ENCODE data around the gene GRIK4. TPM values are rescaled to one million over a fixed set of nuclear protein-coding genes. Genes with fewer than 3 reads are reported as not detected.

The GRIK4 gene
- total and polyA plus RNA-seq, 2 donors (not counting 3 experiments of a cell fraction or from before 2014, with no cell fraction given), result 0.81 to 1.6 TPM

- FAIRE-seq, result no peak
- H3K79me2 ChIP-seq (ENCODE audit: control insufficient read depth, insufficient read depth, low read length), result no peaks in the 10 kb centered on the region
- POLR2A ChIA-PET, result no interaction called here
- intact Hi-C loops (cut with micrococcal nuclease) (no loop called here), dilution Hi-C loops (cut with MboI; ENCODE audit: extremely low pct_ligation_motif_present, low sequenced_read_pairs) (no loop called here)
- H3K4me3 ChIP-seq (replicated peaks in 1 of 3; ENCODE audit: insufficient read depth in 1 of 3, low read depth in 1 of 3, low read length in 3 of 3), result no peak overlapping the region
- no peak overlapping the region for H3K9ac ChIP-seq (replicated peaks; ENCODE audit: extremely low read depth, insufficient read depth, low read length)
- no peaks in the 10 kb centered on the region for H4K20me1 ChIP-seq (replicated peaks; ENCODE audit: control insufficient read depth, extremely low read depth, insufficient read depth, low read length)
- no peak for DNase-seq (ENCODE audit: low read depth, low spot score)
- no peak overlapping the region for H3K27ac ChIP-seq (ENCODE audit: insufficient read depth, low read depth, low read length)
- no peak overlapping the region for H3K4me2 ChIP-seq (ENCODE audit: insufficient read depth, low read length)
- H3K9me3 ChIP-seq (replicated peaks; ENCODE audit: control insufficient read depth, insufficient read depth, low read length), result no peaks in the 10 kb centered on the region
- no peaks in the 10 kb centered on the region for H3K36me3 ChIP-seq (ENCODE audit: control insufficient read depth in 2 of 2, extremely low read depth in 1 of 2, insufficient read depth in 2 of 2, low read length in 2 of 2)
- TF ChIP-seq FOS (IDR thresholded peaks at IDR 0.05; ENCODE audit: borderline replicate concordance, insufficient read depth, low read length) (no peak), JUN (IDR thresholded peaks at IDR 0.05; ENCODE audit: borderline replicate concordance, insufficient read depth, insufficient read length, low read depth) (no peak), MYC (IDR thresholded peaks at IDR 0.05; ENCODE audit: low read depth, low read length) (no peak), POLR2AphosphoS5 (IDR thresholded peaks at IDR 0.05; ENCODE audit: insufficient read depth, low read depth, low read length) (no peak), POLR2A (IDR thresholded peaks at IDR 0.05; ENCODE audit: low read depth, low read length) (no peak), GATA2 (IDR thresholded peaks at IDR 0.05; ENCODE audit: insufficient read depth, insufficient read length, low read depth, low read length) (no peak), CTCF (IDR thresholded peaks at IDR 0.05; ENCODE audit: extremely low read depth in 1 of 2, insufficient read depth in 1 of 2, low read depth in 1 of 2, low read length in 2 of 2) (no peak)
- H3K9me1 ChIP-seq (replicated peaks; ENCODE audit: control insufficient read depth, extremely low read depth, insufficient read depth, low read length), result no peaks in the 10 kb centered on the region
- BruUV-seq (replicated peaks), result no TSS peak
- CTCF ChIA-PET, result interaction anchor here (1.6 to 5.8 kb wide), 3 partner anchors 10 to 163 kb away, joined by 4 to 48 read pairs (median 7); partner anchors contain the start of gene GRIK4
- H3K4me1 ChIP-seq (ENCODE audit: control insufficient read depth, extremely low read depth, insufficient read depth, low read length), result no peaks in the 10 kb centered on the region
- H3K27me3 ChIP-seq (ENCODE audit: control insufficient read depth in 2 of 2, insufficient read depth in 2 of 2, low read length in 2 of 2), result no peaks in the 10 kb centered on the region
- H2AFZ ChIP-seq (ENCODE audit: low read depth, low read length), result no peak overlapping the region
Observed at GRCh38 chr11:120674542-120674941, 163.0 kb downstream of the GRIK4 start.
